Measurements from ENCODE around the gene MAMLD1.

The MAMLD1 gene

GRCh38 chrX:150504397-150505182, 141.5 kb downstream of the MAMLD1 start:
- DNase-seq = no peak

GRCh38 chrX:150506020-150506419, 142.9 kb downstream of the MAMLD1 start:
- no peak for DNase-seq

- no peak for DNase-seq
Measured at GRCh38 chrX:150506486-150506885, 143.4 kb downstream of the MAMLD1 start.

- no peak for DNase-seq
Measured at GRCh38 chrX:150507251-150507856, 144.2 kb downstream of the MAMLD1 start.

GRCh38 chrX:150508018-150508417, 144.9 kb downstream of the MAMLD1 start:
- no peak for DNase-seq

GRCh38 chrX:150508451-150509367, 145.6 kb downstream of the MAMLD1 start:
- DNase-seq = no peak

- DNase-seq = no peak
Measured at GRCh38 chrX:150509703-150510102, 146.6 kb downstream of the MAMLD1 start.

GRCh38 chrX:150512461-150512901, 149.4 kb downstream of the MAMLD1 start:
- DNase-seq = no peak

- DNase-seq = no peak
Measured at GRCh38 chrX:150513544-150513943, 150.4 kb downstream of the MAMLD1 start.

GRCh38 chrX:150514462-150514861, 151.3 kb downstream of the MAMLD1 start:
- DNase-seq = no peak

- no peak for DNase-seq
Measured at GRCh38 chrX:150515801-150516200, 152.7 kb downstream of the MAMLD1 start.

- no peak for DNase-seq
Measured at GRCh38 chrX:150517303-150517910, 154.3 kb downstream of the MAMLD1 start.

- DNase-seq = no peak
Measured at GRCh38 chrX:150522494-150522893, 159.4 kb downstream of the MAMLD1 start.

- DNase-seq = no peak
Measured at GRCh38 chrX:150525061-150525919, 162.2 kb downstream of the MAMLD1 start.

- DNase-seq = no peak
Measured at GRCh38 chrX:150526692-150527091, 163.6 kb downstream of the MAMLD1 start.

- DNase-seq = no peak
Measured at GRCh38 chrX:150527108-150527507, 164.0 kb downstream of the MAMLD1 start.

GRCh38 chrX:150529587-150529986, 166.5 kb downstream of the MAMLD1 start:
- DNase-seq = no peak

- no peak for DNase-seq
Measured at GRCh38 chrX:150530821-150531220, 167.7 kb downstream of the MAMLD1 start.

GRCh38 chrX:150531467-150531866, 168.3 kb downstream of the MAMLD1 start:
- DNase-seq = no peak

- DNase-seq = no peak
Measured at GRCh38 chrX:150533863-150534262, 170.7 kb downstream of the MAMLD1 start.

GRCh38 chrX:150536455-150537116, 173.5 kb downstream of the MAMLD1 start:
- DNase-seq = no peak

Measured in NCI-H1048 (cell line).